Measurements from ENCODE around the gene FAM98C.

DNA sequence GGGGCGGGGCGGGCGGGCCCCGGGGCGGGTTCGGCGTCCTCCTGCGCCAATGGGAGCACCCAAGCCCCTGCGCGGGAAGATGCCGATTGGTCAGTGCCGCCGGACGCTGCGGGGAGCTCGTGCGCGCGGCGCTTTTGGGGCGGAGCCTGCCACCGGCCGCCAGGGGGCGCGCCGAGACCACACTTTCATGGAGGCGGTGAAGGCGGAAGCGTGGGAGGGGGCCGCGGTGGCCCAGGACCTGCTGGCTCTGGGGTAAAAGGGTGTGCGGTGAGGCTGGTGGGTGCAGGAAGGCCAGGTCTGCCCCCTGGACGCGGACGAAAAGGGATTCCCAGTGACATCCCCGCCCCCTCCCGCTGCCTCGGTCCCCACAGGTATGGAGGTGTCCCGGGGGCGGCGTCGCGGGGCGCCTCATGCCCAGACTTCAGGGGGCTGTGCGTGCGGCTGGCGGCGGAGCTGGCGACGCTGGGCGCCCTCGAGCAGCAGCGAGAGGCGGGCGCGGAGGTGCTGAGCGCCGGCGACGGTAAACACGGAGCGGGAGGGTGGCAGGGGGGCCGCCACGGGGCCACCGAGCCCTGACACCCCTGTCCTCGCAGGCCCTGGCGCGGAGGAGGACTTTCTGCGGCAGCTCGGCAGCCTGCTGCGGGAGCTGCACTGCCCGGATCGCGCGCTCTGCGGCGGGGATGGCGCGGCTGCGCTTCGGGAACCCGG lies at the start of gene FAM98C:
- TF ChIP-seq, protein P1, sequence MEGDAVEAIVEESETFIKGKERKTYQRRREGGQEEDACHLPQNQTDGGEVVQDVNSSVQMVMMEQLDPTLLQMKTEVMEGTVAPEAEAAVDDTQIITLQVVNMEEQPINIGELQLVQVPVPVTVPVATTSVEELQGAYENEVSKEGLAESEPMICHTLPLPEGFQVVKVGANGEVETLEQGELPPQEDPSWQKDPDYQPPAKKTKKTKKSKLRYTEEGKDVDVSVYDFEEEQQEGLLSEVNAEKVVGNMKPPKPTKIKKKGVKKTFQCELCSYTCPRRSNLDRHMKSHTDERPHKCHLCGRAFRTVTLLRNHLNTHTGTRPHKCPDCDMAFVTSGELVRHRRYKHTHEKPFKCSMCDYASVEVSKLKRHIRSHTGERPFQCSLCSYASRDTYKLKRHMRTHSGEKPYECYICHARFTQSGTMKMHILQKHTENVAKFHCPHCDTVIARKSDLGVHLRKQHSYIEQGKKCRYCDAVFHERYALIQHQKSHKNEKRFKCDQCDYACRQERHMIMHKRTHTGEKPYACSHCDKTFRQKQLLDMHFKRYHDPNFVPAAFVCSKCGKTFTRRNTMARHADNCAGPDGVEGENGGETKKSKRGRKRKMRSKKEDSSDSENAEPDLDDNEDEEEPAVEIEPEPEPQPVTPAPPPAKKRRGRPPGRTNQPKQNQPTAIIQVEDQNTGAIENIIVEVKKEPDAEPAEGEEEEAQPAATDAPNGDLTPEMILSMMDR (IDR thresholded peaks at IDR 0.05; ENCODE audit: low read depth, low read length, missing input control) = peak; percentile 94
- TF ChIP-seq TAF1 (conservative IDR thresholded peaks at IDR 0.05) (no peak), FOXA2 (IDR thresholded peaks at IDR 0.05) (no peak), GABPA (IDR thresholded peaks at IDR 0.05 in 1 of 2, conservative IDR thresholded peaks at IDR 0.05 in 1 of 2) (peak in 1 of 2 donors; percentile 41), HNF4G (IDR thresholded peaks at IDR 0.05) (no peak), RXRA (IDR thresholded peaks at IDR 0.05) (no peak), JUND (IDR thresholded peaks at IDR 0.05) (no peak)
- TF ChIP-seq, protein P2, sequence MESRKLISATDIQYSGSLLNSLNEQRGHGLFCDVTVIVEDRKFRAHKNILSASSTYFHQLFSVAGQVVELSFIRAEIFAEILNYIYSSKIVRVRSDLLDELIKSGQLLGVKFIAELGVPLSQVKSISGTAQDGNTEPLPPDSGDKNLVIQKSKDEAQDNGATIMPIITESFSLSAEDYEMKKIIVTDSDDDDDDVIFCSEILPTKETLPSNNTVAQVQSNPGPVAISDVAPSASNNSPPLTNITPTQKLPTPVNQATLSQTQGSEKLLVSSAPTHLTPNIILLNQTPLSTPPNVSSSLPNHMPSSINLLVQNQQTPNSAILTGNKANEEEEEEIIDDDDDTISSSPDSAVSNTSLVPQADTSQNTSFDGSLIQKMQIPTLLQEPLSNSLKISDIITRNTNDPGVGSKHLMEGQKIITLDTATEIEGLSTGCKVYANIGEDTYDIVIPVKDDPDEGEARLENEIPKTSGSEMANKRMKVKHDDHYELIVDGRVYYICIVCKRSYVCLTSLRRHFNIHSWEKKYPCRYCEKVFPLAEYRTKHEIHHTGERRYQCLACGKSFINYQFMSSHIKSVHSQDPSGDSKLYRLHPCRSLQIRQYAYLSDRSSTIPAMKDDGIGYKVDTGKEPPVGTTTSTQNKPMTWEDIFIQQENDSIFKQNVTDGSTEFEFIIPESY (IDR thresholded peaks at IDR 0.05) = no peak
- TF ChIP-seq, protein P3, sequence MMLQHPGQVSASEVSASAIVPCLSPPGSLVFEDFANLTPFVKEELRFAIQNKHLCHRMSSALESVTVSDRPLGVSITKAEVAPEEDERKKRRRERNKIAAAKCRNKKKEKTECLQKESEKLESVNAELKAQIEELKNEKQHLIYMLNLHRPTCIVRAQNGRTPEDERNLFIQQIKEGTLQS (IDR thresholded peaks at IDR 0.05) = no peak
- TF ChIP-seq, protein P4, sequence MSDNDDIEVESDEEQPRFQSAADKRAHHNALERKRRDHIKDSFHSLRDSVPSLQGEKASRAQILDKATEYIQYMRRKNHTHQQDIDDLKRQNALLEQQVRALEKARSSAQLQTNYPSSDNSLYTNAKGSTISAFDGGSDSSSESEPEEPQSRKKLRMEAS (IDR thresholded peaks at IDR 0.05) = no peak
- TF ChIP-seq, protein P5, sequence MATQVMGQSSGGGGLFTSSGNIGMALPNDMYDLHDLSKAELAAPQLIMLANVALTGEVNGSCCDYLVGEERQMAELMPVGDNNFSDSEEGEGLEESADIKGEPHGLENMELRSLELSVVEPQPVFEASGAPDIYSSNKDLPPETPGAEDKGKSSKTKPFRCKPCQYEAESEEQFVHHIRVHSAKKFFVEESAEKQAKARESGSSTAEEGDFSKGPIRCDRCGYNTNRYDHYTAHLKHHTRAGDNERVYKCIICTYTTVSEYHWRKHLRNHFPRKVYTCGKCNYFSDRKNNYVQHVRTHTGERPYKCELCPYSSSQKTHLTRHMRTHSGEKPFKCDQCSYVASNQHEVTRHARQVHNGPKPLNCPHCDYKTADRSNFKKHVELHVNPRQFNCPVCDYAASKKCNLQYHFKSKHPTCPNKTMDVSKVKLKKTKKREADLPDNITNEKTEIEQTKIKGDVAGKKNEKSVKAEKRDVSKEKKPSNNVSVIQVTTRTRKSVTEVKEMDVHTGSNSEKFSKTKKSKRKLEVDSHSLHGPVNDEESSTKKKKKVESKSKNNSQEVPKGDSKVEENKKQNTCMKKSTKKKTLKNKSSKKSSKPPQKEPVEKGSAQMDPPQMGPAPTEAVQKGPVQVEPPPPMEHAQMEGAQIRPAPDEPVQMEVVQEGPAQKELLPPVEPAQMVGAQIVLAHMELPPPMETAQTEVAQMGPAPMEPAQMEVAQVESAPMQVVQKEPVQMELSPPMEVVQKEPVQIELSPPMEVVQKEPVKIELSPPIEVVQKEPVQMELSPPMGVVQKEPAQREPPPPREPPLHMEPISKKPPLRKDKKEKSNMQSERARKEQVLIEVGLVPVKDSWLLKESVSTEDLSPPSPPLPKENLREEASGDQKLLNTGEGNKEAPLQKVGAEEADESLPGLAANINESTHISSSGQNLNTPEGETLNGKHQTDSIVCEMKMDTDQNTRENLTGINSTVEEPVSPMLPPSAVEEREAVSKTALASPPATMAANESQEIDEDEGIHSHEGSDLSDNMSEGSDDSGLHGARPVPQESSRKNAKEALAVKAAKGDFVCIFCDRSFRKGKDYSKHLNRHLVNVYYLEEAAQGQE (IDR thresholded peaks at IDR 0.05) = no peak
